ENCODE data around the gene CLSTN1.

The CLSTN1 gene

GRCh38 chr1:9863371-9863770 is 39.6 kb upstream of the CLSTN1 start:
- TF ChIP-seq ISL1 (CRISPR knock-in tag; IDR thresholded peaks at IDR 0.05) (no peak), CSRNP3 (CRISPR knock-in tag; IDR thresholded peaks at IDR 0.05) (no peak), CSDC2 (CRISPR knock-in tag; IDR thresholded peaks at IDR 0.05) (no peak), ARNTL (CRISPR knock-in tag; IDR thresholded peaks at IDR 0.05; ENCODE audit: borderline replicate concordance, low read depth) (no peak), ZFP30 (CRISPR knock-in tag; IDR thresholded peaks at IDR 0.05) (no peak), ZFP3 (CRISPR knock-in tag; IDR thresholded peaks at IDR 0.05) (no peak), BACH2 (CRISPR knock-in tag; IDR thresholded peaks at IDR 0.05; ENCODE audit: borderline replicate concordance) (no peak), ZNF565 (CRISPR knock-in tag; conservative IDR thresholded peaks at IDR 0.05; ENCODE audit: low read depth) (no peak), TOX (CRISPR knock-in tag; IDR thresholded peaks at IDR 0.05; ENCODE audit: borderline replicate concordance) (no peak), PATZ1 (CRISPR knock-in tag; IDR thresholded peaks at IDR 0.05; ENCODE audit: borderline replicate concordance) (no peak), TCF4 (CRISPR knock-in tag; IDR thresholded peaks at IDR 0.05; ENCODE audit: borderline replicate concordance) (no peak), SNAI2 (CRISPR knock-in tag; IDR thresholded peaks at IDR 0.05) (no peak), ESRRG (CRISPR knock-in tag; IDR thresholded peaks at IDR 0.05) (no peak), CREB5 (CRISPR knock-in tag; IDR thresholded peaks at IDR 0.05; ENCODE audit: low read depth) (no peak), ZNF8 (CRISPR knock-in tag; IDR thresholded peaks at IDR 0.05) (no peak), PPARA (CRISPR knock-in tag; IDR thresholded peaks at IDR 0.05; ENCODE audit: borderline replicate concordance) (no peak), GLIS3 (CRISPR knock-in tag; IDR thresholded peaks at IDR 0.05) (no peak)
- ATAC-seq, result no peak

GRCh38 chr1:9861360-9861759 is 37.6 kb upstream of the CLSTN1 start:
- ATAC-seq, result no peak
- TF ChIP-seq POU6F1 (CRISPR knock-in tag; IDR thresholded peaks at IDR 0.05; ENCODE audit: borderline replicate concordance, low read depth) (no peak), OSR1 (CRISPR knock-in tag; IDR thresholded peaks at IDR 0.05) (no peak), ZNF70 (CRISPR knock-in tag; IDR thresholded peaks at IDR 0.05) (no peak), CREB5 (CRISPR knock-in tag; IDR thresholded peaks at IDR 0.05; ENCODE audit: low read depth) (no peak), TSHZ2 (CRISPR knock-in tag; IDR thresholded peaks at IDR 0.05) (no peak), ARNTL (CRISPR knock-in tag; IDR thresholded peaks at IDR 0.05; ENCODE audit: borderline replicate concordance, low read depth) (no peak), TCF4 (CRISPR knock-in tag; IDR thresholded peaks at IDR 0.05; ENCODE audit: borderline replicate concordance) (no peak), CSDC2 (CRISPR knock-in tag; IDR thresholded peaks at IDR 0.05) (no peak), RARB (CRISPR knock-in tag; IDR thresholded peaks at IDR 0.05) (no peak), CSRNP3 (CRISPR knock-in tag; IDR thresholded peaks at IDR 0.05) (no peak), ZFP30 (CRISPR knock-in tag; IDR thresholded peaks at IDR 0.05) (no peak), PATZ1 (CRISPR knock-in tag; IDR thresholded peaks at IDR 0.05; ENCODE audit: borderline replicate concordance) (no peak), SNAI2 (CRISPR knock-in tag; IDR thresholded peaks at IDR 0.05) (no peak), ZFP3 (CRISPR knock-in tag; IDR thresholded peaks at IDR 0.05) (no peak), ESRRG (CRISPR knock-in tag; IDR thresholded peaks at IDR 0.05) (no peak), GLIS3 (CRISPR knock-in tag; IDR thresholded peaks at IDR 0.05) (no peak), TOX (CRISPR knock-in tag; IDR thresholded peaks at IDR 0.05; ENCODE audit: borderline replicate concordance) (no peak), ZC3H10 (CRISPR knock-in tag; IDR thresholded peaks at IDR 0.05) (no peak)
